ENCODE results near the gene DDB1. TPM values are rescaled to one million over a fixed set of nuclear protein-coding genes. Genes with fewer than 3 reads are reported as not detected.

The DDB1 gene
- total RNA-seq, 1 experiment from 2014 or later = 172 TPM

- BruUV-seq (replicated peaks) = no TSS peak
- no peak overlapping the region for H3K4me3 Mint-ChIP-seq (ENCODE audit: unreplicated experiment)
- POLR2A ChIA-PET = no interaction called here
- no peaks in the 10 kb centered on the region for H3K4me1 Mint-ChIP-seq (ENCODE audit: insufficient read depth, unreplicated experiment)
- H3K36me3 Mint-ChIP-seq (ENCODE audit: insufficient read depth, unreplicated experiment) = peaks cover 11% of the 10 kb centered on the region
- intact Hi-C loops (cut with micrococcal nuclease) = no loop called here
- H3K9me3 Mint-ChIP-seq (ENCODE audit: unreplicated experiment) = no peaks in the 10 kb centered on the region
- no peak overlapping the region for H3K27ac Mint-ChIP-seq (ENCODE audit: low read depth, unreplicated experiment)
- no peak for TF ChIP-seq CTCF (IDR thresholded peaks at IDR 0.05; ENCODE audit: unreplicated experiment)
- no peaks in the 10 kb centered on the region for H3K27me3 Mint-ChIP-seq (ENCODE audit: insufficient read depth, unreplicated experiment)
- no peak for DNase-seq (ENCODE audit: unreplicated experiment)
- CTCF ChIA-PET = interaction anchor here (0.9 to 1.3 kb wide), 2 partner anchors 10 to 16 kb away, joined by 3 read pairs; no protein-coding TSS in a partner anchor
These were observed 64.2 kb downstream of the DDB1 start for GRCh38 chr11:61268588-61269250.

GRCh38 chr11:61267437-61267841 lies 65.5 kb downstream of the DDB1 start:
- no TSS peak for BruUV-seq (replicated peaks)
- no peak overlapping the region for H3K27ac Mint-ChIP-seq (ENCODE audit: low read depth, unreplicated experiment)
- H3K4me3 Mint-ChIP-seq (ENCODE audit: unreplicated experiment) = no peak overlapping the region
- no peaks in the 10 kb centered on the region for H3K4me1 Mint-ChIP-seq (ENCODE audit: insufficient read depth, unreplicated experiment)
- no peaks in the 10 kb centered on the region for H3K9me3 Mint-ChIP-seq (ENCODE audit: unreplicated experiment)
- ChIA-PET CTCF (interaction anchor here (0.6 to 3.7 kb wide), 5 partner anchors 12 to 94 kb away, joined by 3 to 25 read pairs (median 3); no protein-coding TSS in a partner anchor), POLR2A (no interaction called here)
- no peaks in the 10 kb centered on the region for H3K27me3 Mint-ChIP-seq (ENCODE audit: insufficient read depth, unreplicated experiment)
- DNase-seq (ENCODE audit: unreplicated experiment) = no peak
- no peak for TF ChIP-seq CTCF (IDR thresholded peaks at IDR 0.05; ENCODE audit: unreplicated experiment)
- intact Hi-C loops (cut with micrococcal nuclease) = no loop called here
- peaks cover 11% of the 10 kb centered on the region for H3K36me3 Mint-ChIP-seq (ENCODE audit: insufficient read depth, unreplicated experiment)

DNA sequence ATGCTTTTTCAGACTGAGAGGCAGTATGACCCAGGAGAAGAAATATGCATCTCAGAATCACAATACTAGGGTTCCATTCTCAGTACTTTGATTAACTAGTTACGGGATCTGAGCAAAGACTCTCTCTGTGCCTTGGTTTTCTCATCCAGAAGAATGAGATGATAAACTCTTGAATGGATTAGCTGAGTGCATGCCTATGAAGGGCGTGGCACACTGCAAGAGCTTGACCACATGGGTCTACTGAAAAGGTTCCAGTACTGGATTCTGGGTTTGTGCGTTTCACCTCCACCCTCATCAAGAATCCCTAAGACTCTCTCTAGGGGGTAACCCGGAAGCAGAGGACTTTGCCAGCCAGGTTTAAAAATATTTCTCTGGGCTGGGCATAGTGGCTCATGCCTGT lies 66.3 kb downstream of the DDB1 start:
- Mint-ChIP-seq H3K9me3 (ENCODE audit: unreplicated experiment) (no peaks in the 10 kb centered on the region), H3K4me3 (ENCODE audit: unreplicated experiment) (no peak overlapping the region), H3K4me1 (ENCODE audit: insufficient read depth, unreplicated experiment) (no peaks in the 10 kb centered on the region), H3K36me3 (ENCODE audit: insufficient read depth, unreplicated experiment) (peaks cover 11% of the 10 kb centered on the region), H3K27ac (ENCODE audit: low read depth, unreplicated experiment) (no peak overlapping the region), H3K27me3 (ENCODE audit: insufficient read depth, unreplicated experiment) (no peaks in the 10 kb centered on the region)
- intact Hi-C loops (cut with micrococcal nuclease) = no loop called here
- DNase-seq (ENCODE audit: unreplicated experiment) = no peak
- no peak for TF ChIP-seq CTCF (IDR thresholded peaks at IDR 0.05; ENCODE audit: unreplicated experiment)
- ChIA-PET CTCF (interaction anchor here (0.6 to 3.7 kb wide), 8 partner anchors 12 to 587 kb away, joined by 3 to 25 read pairs (median 3); no protein-coding TSS in a partner anchor), POLR2A (interaction anchor here (0.6 to 0.9 kb wide), 3 partner anchors 32 to 215 kb away, joined by 3 to 4 read pairs (median 3); no protein-coding TSS in a partner anchor)
- BruUV-seq (replicated peaks) = no TSS peak

DNA sequence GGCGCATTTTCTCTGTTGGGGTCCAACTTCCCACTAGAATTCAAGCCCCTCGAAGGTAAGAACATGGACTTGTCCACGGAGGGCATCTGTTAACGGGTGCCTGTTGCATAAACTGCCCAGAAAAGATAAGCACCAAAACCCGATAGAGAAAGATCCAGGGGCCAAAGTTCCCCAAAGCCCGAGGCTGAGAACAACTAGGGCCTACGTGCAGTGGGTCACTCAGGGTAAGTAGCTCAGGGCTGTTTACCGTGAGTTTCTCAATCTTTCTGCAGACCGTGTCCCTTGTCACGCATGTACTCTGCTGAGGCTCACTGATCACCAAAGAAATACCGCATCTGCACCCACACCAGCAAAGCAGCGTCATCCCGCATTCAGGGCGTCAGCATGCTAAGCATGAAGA lies 67.5 kb downstream of the DDB1 start:
- no peak overlapping the region for H3K4me3 Mint-ChIP-seq (ENCODE audit: unreplicated experiment)
- no peaks in the 10 kb centered on the region for H3K27me3 Mint-ChIP-seq (ENCODE audit: insufficient read depth, unreplicated experiment)
- no peak for TF ChIP-seq CTCF (IDR thresholded peaks at IDR 0.05; ENCODE audit: unreplicated experiment)
- no peaks in the 10 kb centered on the region for H3K4me1 Mint-ChIP-seq (ENCODE audit: insufficient read depth, unreplicated experiment)
- intact Hi-C loops (cut with micrococcal nuclease) = no loop called here
- DNase-seq (ENCODE audit: unreplicated experiment) = no peak
- POLR2A ChIA-PET = no interaction called here
- CTCF ChIA-PET = interaction anchor here (3.7 kb wide), 1 partner anchor 10 kb away, joined by 25 read pairs; no protein-coding TSS in a partner anchor
- no peak overlapping the region for H3K27ac Mint-ChIP-seq (ENCODE audit: low read depth, unreplicated experiment)
- no TSS peak for BruUV-seq (replicated peaks)
- no peaks in the 10 kb centered on the region for H3K9me3 Mint-ChIP-seq (ENCODE audit: unreplicated experiment)
- H3K36me3 Mint-ChIP-seq (ENCODE audit: insufficient read depth, unreplicated experiment) = peaks cover 11% of the 10 kb centered on the region
